RWPE1 (cell line): ENCODE measurements around the gene BCL7C.

ENCODE experiments used
- CTCF ChIA-PET: fragments of 350-600 bp; sonication (Branson Sonifier 250); formaldehyde crosslinking; extraction: SDS; loops from one replicate; lab custom pipeline; 2021; lab: Yijun Ruan, JAX
- POLR2A ChIA-PET: fragments of 400-600 bp; formaldehyde crosslinking; extraction: SDS; loops from one replicate; lab custom pipeline; 2020; ENCODE audit warnings: antibody characterized with exemption; ENCODE audit not compliant: low non-redundant PET; lab: Yijun Ruan, JAX
- DNase-seq: peaks from one replicate; pipeline ENCODE4 v3.0.0; 2012; ENCODE audit warnings: low spot score
- H3K27ac ChIP-seq: fragments of 450-650 bp; 2 replicates; pipeline ENCODE4 v1.5.1; 2017
- CTCF ChIP-seq: fragments of 450-650 bp; conservative IDR thresholded peaks from 2 replicates; pipeline ENCODE4 v1.5.1; 2017; ENCODE audit warnings: low read depth, mild to moderate bottlenecking

BCL7C gene

GRCh38 chr16:30885196-30885595, 8.7 kb downstream of the BCL7C start:
- ChIA-PET CTCF (no interaction called here), POLR2A (no interaction called here)
- no peak for TF ChIP-seq CTCF
- H3K27ac ChIP-seq, result peak overlapping the region; percentile 49
- DNase-seq, result no peak

- no peak overlapping the region for H3K27ac ChIP-seq
- TF ChIP-seq CTCF, result no peak
- POLR2A ChIA-PET, result no interaction called here
- DNase-seq, result no peak
- CTCF ChIA-PET, result no interaction called here
Measured at GRCh38 chr16:30884760-30885159, 9.1 kb downstream of the BCL7C start.

- TF ChIP-seq CTCF, result no peak
- ChIA-PET POLR2A (no interaction called here), CTCF (no interaction called here)
- no peak for DNase-seq
- peak overlapping the region; percentile 43 for H3K27ac ChIP-seq
Measured at GRCh38 chr16:30882429-30883310, 11.2 kb downstream of the BCL7C start.

GRCh38 chr16:30876867-30877266, 17.0 kb downstream of the BCL7C start:
- peak overlapping the region; percentile 88 for H3K27ac ChIP-seq

GRCh38 chr16:30875871-30876801, 17.7 kb downstream of the BCL7C start:
- ChIA-PET CTCF (interaction anchor here (0.7 to 2.8 kb wide), 3 partner anchors 26 to 62 kb away, joined by 3 to 13 read pairs (median 4); no protein-coding TSS in a partner anchor), POLR2A (no interaction called here)

More at GRCh38 chr16:30876867-30877266, 17.0 kb downstream of the BCL7C start:
- TF ChIP-seq CTCF, result no peak
- POLR2A ChIA-PET, result no interaction called here
- no peak for DNase-seq
- CTCF ChIA-PET, result interaction anchor here (2.8 kb wide), 1 partner anchor 25 kb away, joined by 13 read pairs; no protein-coding TSS in a partner anchor

More at GRCh38 chr16:30875871-30876801, 17.7 kb downstream of the BCL7C start:
- no peak for TF ChIP-seq CTCF
- DNase-seq, result no peak
- H3K27ac ChIP-seq, result peak overlapping the region; percentile 88
